Prostate gland (tissue), 2 donors: Measurements from ENCODE around the gene LTV1. TPM values are rescaled to one million over a fixed set of nuclear protein-coding genes. Genes with fewer than 3 reads are reported as not detected.
"Not testable (repeated sequence)": the region's sequence is repeated elsewhere in the genome, so short reads cannot be mapped to it uniquely, and the experiment has no call there.

ENCODE experiments used
- DNase-seq: peaks from one replicate; pipeline ENCODE4 v3.0.0-alpha.2; 2019; ENCODE audit warnings: low spot score
- H3K27ac ChIP-seq, 2 donors: fragments of 200-600 bp; sonication (generic); 2 replicates each; pipeline ENCODE4 v1.5.1; 2017 to 2019
- H3K27me3 ChIP-seq: fragments of 200-600 bp; sonication (generic); replicated peaks from 2 replicates; pipeline ENCODE4 v1.5.1; 2019; ENCODE audit not compliant: insufficient read depth
- H3K36me3 ChIP-seq, 2 donors: fragments of 200-600 bp; sonication (generic); 1 replicate in 1 of 2; 2 replicates in 1 of 2; pipeline versions ENCODE4 v1.5.1 to v1.8.1; 2017 to 2019
- H3K4me1 ChIP-seq: fragments of 200-600 bp; sonication (generic); replicated peaks from 2 replicates; pipeline ENCODE4 v1.5.1; 2019
- H3K4me3 ChIP-seq, 2 donors: fragments of 200-600 bp; sonication (generic); 2 replicates each; pipeline ENCODE4 v1.5.1; 2017 to 2019
- H3K9me3 ChIP-seq: fragments of 200-600 bp; sonication (generic); 2 replicates; pipeline ENCODE4 v1.5.1; 2017
- CTCF ChIP-seq, 4 experiments: fragments of 200-600 bp in 2 of 4; fragments of 450-650 bp in 2 of 4; sonication (generic) in 2 of 4; IDR thresholded peaks; 1 replicate in 3 of 4; 2 replicates in 1 of 4; pipeline ENCODE4 v1.5.1; 2016 to 2019; ENCODE audit warnings: antibody characterized with exemption in 4 of 4, mild to moderate bottlenecking in 2 of 4, moderate library complexity in 2 of 4
- POLR2A ChIP-seq: fragments of 450-650 bp; IDR thresholded peaks from one replicate; pipeline ENCODE4 v1.6.1; 2016; ENCODE audit warnings: antibody characterized with exemption, mild to moderate bottlenecking
- POLR2AphosphoS5 ChIP-seq: sonication (generic); formaldehyde crosslinking; IDR thresholded peaks from one replicate; pipeline ENCODE4 v1.6.1; 2017; ENCODE audit warnings: antibody characterized with exemption
- WGBS: methylation state at CpG from one replicate; pipeline ENCODE4 v1.1.5; 2018; 5-methylcytosine and 5-hydroxymethylcytosine counted together
- intact Hi-C: fragments of 100-400 bp; cut with DNase I; formaldehyde crosslinking; loops from one replicate; pipeline ENCODE4 v1.14.2; 2022
- total RNA-seq, 2 donors: library from RNA; depleted of rRNA; stranded (reverse); fragments of >200 nt; gene quantifications; one replicate each; pipeline ENCODE4 v1.1.0, GENCODE V29; 2016

LTV1 gene
- total RNA-seq, 2 donors from 2014 or later: 7.8 to 14.4 TPM

GRCh38 chr6:143857651-143858050 lies 14.5 kb downstream of the LTV1 start:
- H3K4me3 ChIP-seq: no peak overlapping the region
- no peak overlapping the region for H3K27ac ChIP-seq
- no peaks in the 10 kb centered on the region for H3K27me3 ChIP-seq
- H3K4me1 ChIP-seq: no peaks in the 10 kb centered on the region
- no peaks in the 10 kb centered on the region for H3K9me3 ChIP-seq
- no peak for DNase-seq
- WGBS: 68% methylated on average over 5 of the region's 5 CpGs
- peaks cover 0 to 8% of the 10 kb centered on the region in 2 donors for H3K36me3 ChIP-seq
- intact Hi-C loops: no loop called here
- TF ChIP-seq POLR2AphosphoS5 (no peak), POLR2A (no peak), CTCF (IDR thresholded peaks at IDR 0.05) (no peak)

GRCh38 chr6:143859891-143860660 lies 16.9 kb downstream of the LTV1 start:
- Histone ChIP-seq H3K9me3 (no peaks in the 10 kb centered on the region), H3K27ac (no peak overlapping the region), H3K27me3 (no peaks in the 10 kb centered on the region), H3K4me3 (no peak overlapping the region), H3K36me3 (peaks cover 0 to 8% of the 10 kb centered on the region in 2 donors), H3K4me1 (no peaks in the 10 kb centered on the region)
- 92% methylated on average over 3 of the region's 3 CpGs for WGBS
- intact Hi-C loops: no loop called here
- no peak for TF ChIP-seq POLR2AphosphoS5
- TF ChIP-seq POLR2A: no peak
- no peak for TF ChIP-seq CTCF (IDR thresholded peaks at IDR 0.05)
- no peak for DNase-seq

GRCh38 chr6:143863771-143864170 lies 20.6 kb downstream of the LTV1 start:
- H3K36me3 ChIP-seq: no peaks in the 10 kb centered on the region

GRCh38 chr6:143864234-143864633 lies 21.1 kb downstream of the LTV1 start, which contains the start of gene ZC2HC1B:
Gene ZC2HC1B, plus strand, starts transcription at chr6:143864474. Its CDS starts 66 bp downstream, at chr6:143864540.
- H3K4me1 ChIP-seq: no peaks in the 10 kb centered on the region
- no peak within 1 kb of the TSS for H3K4me3 ChIP-seq
- no peaks in the 10 kb centered on the region for H3K36me3 ChIP-seq
- no peaks in the 10 kb centered on the region for H3K9me3 ChIP-seq
- no peak within 1 kb of the TSS for H3K27ac ChIP-seq
- intact Hi-C loops: no loop called here
- TF ChIP-seq CTCF (IDR thresholded peaks at IDR 0.05): no peak
- TF ChIP-seq POLR2A: no peak
- no peak for TF ChIP-seq POLR2AphosphoS5
- no peaks in the 10 kb centered on the region for H3K27me3 ChIP-seq
- WGBS: 92% methylated on average over 1 of the region's 1 CpG
- DNase-seq: no peak

More at GRCh38 chr6:143863771-143864170, 20.6 kb downstream of the LTV1 start:
- Histone ChIP-seq H3K9me3 (no peaks in the 10 kb centered on the region), H3K27me3 (no peaks in the 10 kb centered on the region), H3K4me3 (no peak overlapping the region), H3K27ac (no peak overlapping the region), H3K4me1 (no peaks in the 10 kb centered on the region)
- intact Hi-C loops: no loop called here
- TF ChIP-seq POLR2AphosphoS5 (no peak), CTCF (IDR thresholded peaks at IDR 0.05) (no peak), POLR2A (no peak)
- DNase-seq: no peak
- 96% methylated on average over 2 of the region's 2 CpGs for WGBS

GRCh38 chr6:143867236-143867635 lies 24.1 kb downstream of the LTV1 start:
- Histone ChIP-seq H3K27ac (no peak overlapping the region), H3K36me3 (no peaks in the 10 kb centered on the region), H3K4me3 (no peak overlapping the region), H3K4me1 (no peaks in the 10 kb centered on the region), H3K9me3 (no peaks in the 10 kb centered on the region), H3K27me3 (no peaks in the 10 kb centered on the region)
- no peak for TF ChIP-seq POLR2A
- TF ChIP-seq CTCF (IDR thresholded peaks at IDR 0.05): no peak
- TF ChIP-seq POLR2AphosphoS5: no peak
- no peak for DNase-seq
- intact Hi-C loops: no loop called here

- H3K9me3 ChIP-seq, intact Hi-C loops, H3K4me1 ChIP-seq, H3K36me3 ChIP-seq, DNase-seq, H3K27ac ChIP-seq, H3K4me3 ChIP-seq, H3K27me3 ChIP-seq: not testable (repeated sequence)
- 73% methylated on average over 3 of the region's 3 CpGs for WGBS
These were observed 25.7 kb downstream of the LTV1 start for GRCh38 chr6:143868808-143869207.

- H3K27me3 ChIP-seq, DNase-seq, H3K4me1 ChIP-seq, H3K27ac ChIP-seq, H3K36me3 ChIP-seq, intact Hi-C loops, H3K9me3 ChIP-seq, H3K4me3 ChIP-seq: not testable (repeated sequence)
- WGBS: 95% methylated on average over 1 of the region's 1 CpG
These were observed 28.1 kb downstream of the LTV1 start for GRCh38 chr6:143871202-143871730.
